ENCODE results near the gene REEP6. TPM values are rescaled to one million over a fixed set of nuclear protein-coding genes. Genes with fewer than 3 reads are reported as not detected.

Gene REEP6
- total RNA-seq, 1 donor from 2014 or later: 1.2 TPM

GRCh38 chr19:1507763-1508506 is 17.0 kb downstream of the REEP6 start:
- intact Hi-C loops (cut with DNase I): no loop called here
- DNase-seq (peak; percentile 93), ATAC-seq (peak; percentile 90)
- H3K27ac ChIP-seq: peak overlapping the region; percentile 63
- TF ChIP-seq CTCF (IDR thresholded peaks at IDR 0.05): no peak
- H3K4me3 ChIP-seq: peak overlapping the region; percentile 54
- H3K4me1 ChIP-seq: peaks cover 7% of the 10 kb centered on the region
- no peaks in the 10 kb centered on the region for H3K36me3 ChIP-seq
- no peaks in the 10 kb centered on the region for H3K9me3 ChIP-seq
- peaks cover 40% of the 10 kb centered on the region for H3K27me3 ChIP-seq

DNA sequence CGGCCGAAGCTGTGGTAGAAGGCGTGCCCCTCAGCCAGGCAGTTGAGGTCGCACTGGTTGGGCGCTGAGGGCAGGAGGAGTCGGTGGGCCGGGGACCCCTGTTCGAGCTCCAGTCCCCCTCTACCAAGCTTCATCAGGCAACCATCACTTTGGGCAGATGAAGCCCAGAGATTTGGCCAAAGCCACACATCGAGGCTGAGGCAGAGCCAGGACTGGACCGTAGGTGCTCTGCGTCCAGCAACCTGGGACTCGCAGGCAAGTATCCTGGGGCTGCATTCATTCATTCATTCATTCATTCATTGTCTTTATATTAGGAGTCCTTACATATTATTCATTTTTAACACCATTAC is 17.5 kb downstream of the REEP6 start:
- H3K4me3 ChIP-seq: peak overlapping the region; percentile 54
- intact Hi-C loops (cut with DNase I): no loop called here

DNA sequence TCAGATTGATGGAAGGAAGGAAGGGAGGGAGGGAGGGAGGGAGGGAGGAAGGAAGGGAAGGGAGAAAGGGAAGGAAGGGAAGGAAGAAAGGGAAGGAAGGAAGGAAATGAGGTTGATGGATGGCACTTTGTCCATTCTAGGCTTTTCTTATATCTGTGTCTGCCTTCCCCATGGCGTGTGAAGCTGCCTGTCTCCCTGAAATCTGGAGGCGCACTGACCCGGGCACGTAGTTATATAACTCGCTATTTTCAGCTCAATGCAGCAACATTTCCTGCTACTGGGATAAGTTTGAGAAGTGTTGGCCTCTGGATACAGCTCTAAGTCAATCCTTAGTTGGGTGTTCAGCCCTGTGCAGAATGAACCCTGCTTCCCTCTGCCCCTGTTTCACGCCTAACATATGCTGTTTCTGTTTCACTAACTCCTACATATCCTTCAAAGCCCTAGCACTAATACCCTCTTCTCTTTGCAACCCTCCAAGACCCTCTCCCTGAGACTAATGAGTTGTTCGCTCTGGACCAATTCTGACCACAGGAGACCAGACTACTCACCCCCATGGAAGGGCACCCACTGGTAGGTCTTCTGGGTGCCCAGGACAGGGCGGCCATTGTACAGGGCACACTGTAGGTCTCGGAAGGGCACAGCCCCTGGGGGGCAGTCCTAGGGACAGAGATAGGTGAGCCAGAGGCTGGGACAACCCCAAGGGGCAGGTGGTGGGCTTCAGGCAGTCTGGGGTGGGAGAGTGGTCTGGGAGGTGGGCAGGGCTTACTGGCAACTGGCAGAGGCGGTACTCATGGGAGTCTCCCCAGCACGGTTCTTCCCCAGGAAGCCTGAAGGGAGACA is 18.8 kb downstream of the REEP6 start:
- H3K4me3 ChIP-seq: no peak overlapping the region
- ATAC-seq (no peak), DNase-seq (no peak)
- TF ChIP-seq CTCF (IDR thresholded peaks at IDR 0.05): no peak
- H3K27ac ChIP-seq: no peak overlapping the region
- no peaks in the 10 kb centered on the region for H3K36me3 ChIP-seq
- peaks cover 37% of the 10 kb centered on the region for H3K27me3 ChIP-seq
- intact Hi-C loops (cut with DNase I): no loop called here
- no peaks in the 10 kb centered on the region for H3K9me3 ChIP-seq
- peaks cover 10% of the 10 kb centered on the region for H3K4me1 ChIP-seq

More for the DNA sequence above, 17.5 kb downstream of the REEP6 start:
- ATAC-seq (no peak), DNase-seq (no peak)
- TF ChIP-seq CTCF (IDR thresholded peaks at IDR 0.05): no peak
- peaks cover 8% of the 10 kb centered on the region for H3K4me1 ChIP-seq
- H3K36me3 ChIP-seq: no peaks in the 10 kb centered on the region
- peaks cover 38% of the 10 kb centered on the region for H3K27me3 ChIP-seq
- no peaks in the 10 kb centered on the region for H3K9me3 ChIP-seq
- no peak overlapping the region for H3K27ac ChIP-seq

- ATAC-seq: no peak
- intact Hi-C loops (cut with DNase I): no loop called here
- H3K27ac ChIP-seq: no peak overlapping the region
These were observed 19.4 kb downstream of the REEP6 start for GRCh38 chr19:1510442-1510806.

GRCh38 chr19:1510807-1511206 is 19.8 kb downstream of the REEP6 start:
- TF ChIP-seq CTCF (IDR thresholded peaks at IDR 0.05): no peak
- intact Hi-C loops (cut with DNase I): no loop called here
- Histone ChIP-seq H3K36me3 (no peaks in the 10 kb centered on the region), H3K4me1 (peaks cover 10% of the 10 kb centered on the region), H3K27ac (no peak overlapping the region), H3K4me3 (no peak overlapping the region), H3K9me3 (no peaks in the 10 kb centered on the region), H3K27me3 (peaks cover 46% of the 10 kb centered on the region)
- DNase-seq: no peak
- no peak for ATAC-seq

More at GRCh38 chr19:1510442-1510806, 19.4 kb downstream of the REEP6 start:
- TF ChIP-seq CTCF (IDR thresholded peaks at IDR 0.05): no peak
- Histone ChIP-seq H3K4me3 (no peak overlapping the region), H3K36me3 (no peaks in the 10 kb centered on the region), H3K9me3 (no peaks in the 10 kb centered on the region), H3K4me1 (peaks cover 10% of the 10 kb centered on the region), H3K27me3 (peaks cover 43% of the 10 kb centered on the region)
- no peak for DNase-seq
